HS-27A (cell line): ENCODE data around the gene NKAIN4.
"Not testable (repeated sequence)": the region's sequence is repeated elsewhere in the genome, so short reads cannot be mapped to it uniquely, and the experiment has no call there.

Experiments used
- DNase-seq: peaks from one replicate; pipeline ENCODE4 v3.0.0-alpha.2; 2012; ENCODE audit warnings: low read depth, missing footprints

The NKAIN4 gene

DNA sequence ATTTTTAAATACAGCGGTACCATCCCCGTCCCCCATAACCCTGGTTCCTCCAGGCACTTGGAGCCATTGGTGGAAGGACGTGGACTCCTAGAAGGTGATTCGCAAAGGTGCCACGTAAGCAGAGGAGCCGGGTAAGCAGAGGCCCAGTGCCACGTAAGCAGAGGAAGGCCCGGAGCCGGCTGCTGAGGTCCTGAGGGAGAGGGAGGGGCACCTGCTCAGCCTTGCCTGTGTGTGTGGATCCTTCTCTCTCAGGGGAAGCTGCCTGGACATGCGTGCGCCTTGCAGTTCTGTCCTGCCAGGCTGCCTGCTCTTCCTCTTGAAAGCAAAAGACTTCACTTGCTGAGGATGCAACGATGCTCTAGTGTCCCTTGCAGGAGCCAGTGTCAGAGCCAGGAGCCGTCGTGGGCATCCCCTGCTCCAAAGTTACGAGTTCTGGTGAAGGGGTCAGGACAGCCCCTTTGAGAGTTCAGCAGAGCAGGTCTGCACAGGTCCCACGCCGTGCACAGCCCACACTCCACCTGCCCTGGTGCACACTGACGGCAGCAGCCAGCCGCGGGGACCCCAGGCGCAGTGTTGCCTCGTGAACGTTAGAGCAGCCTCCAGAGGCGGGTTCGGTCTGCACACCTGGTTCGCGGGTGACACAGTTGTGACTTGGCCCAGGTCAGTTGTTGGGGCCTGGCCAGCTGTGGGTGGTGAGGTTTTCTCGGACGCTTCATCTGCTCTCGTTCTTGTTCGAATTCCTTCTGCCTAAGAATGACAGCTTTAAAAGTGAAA is 1.9 kb upstream of the NKAIN4 start:
- DNase-seq, result no peak

- DNase-seq, result no peak
These were observed 532 bp upstream of the NKAIN4 start for GRCh38 chr20:63254606-63255384.

GRCh38 chr20:63253438-63254231 is 628 bp downstream of the NKAIN4 start:
- DNase-seq, result no peak

- no peak for DNase-seq
These were observed 1.2 kb downstream of the NKAIN4 start for GRCh38 chr20:63253065-63253437.

DNA sequence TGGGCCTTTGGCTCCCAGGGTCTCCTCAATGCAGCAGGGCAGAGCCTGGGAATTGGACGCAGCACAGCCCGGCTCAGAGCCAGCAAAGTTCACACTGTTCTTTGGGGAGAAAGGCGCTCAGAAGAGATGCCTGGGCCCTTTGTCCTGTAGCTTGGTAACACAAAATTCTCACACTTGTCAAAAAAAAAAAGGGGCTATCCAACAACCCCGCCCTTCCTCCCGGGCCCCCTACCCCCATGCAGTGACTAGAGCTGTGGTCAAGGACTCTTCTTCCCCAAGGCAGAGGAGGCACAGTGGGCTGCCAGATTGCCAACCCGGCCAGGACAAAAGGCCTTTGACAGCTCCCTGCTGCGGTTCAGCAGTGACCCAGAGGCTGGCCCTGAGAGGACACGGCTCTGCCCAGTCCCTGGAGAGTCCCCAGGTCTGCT is 2.0 kb downstream of the NKAIN4 start:
- DNase-seq, result no peak

- DNase-seq, result not testable (repeated sequence)
These were observed 2.9 kb downstream of the NKAIN4 start for GRCh38 chr20:63251350-63251749.

DNA sequence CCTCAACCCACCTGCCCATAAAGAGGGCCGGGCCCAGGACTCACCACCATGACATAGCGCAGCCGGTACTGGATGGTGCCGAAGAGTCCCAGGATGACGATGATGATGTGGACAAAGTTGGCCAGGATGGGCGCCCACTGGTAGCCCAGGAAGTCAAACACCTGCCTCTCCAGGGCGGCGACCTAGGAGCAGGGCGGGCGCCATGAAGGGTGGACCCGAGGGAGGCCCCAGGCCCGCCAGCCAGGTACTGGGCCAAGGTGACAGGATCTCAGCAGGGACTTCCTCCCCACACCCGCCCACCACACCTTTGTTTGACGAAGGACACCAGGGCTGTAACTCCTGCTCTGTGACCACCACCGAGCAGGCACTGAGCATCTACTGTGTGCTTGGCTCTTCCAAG is 4.4 kb downstream of the NKAIN4 start:
- no peak for DNase-seq

GRCh38 chr20:63248835-63249591 is 5.2 kb downstream of the NKAIN4 start:
- DNase-seq, result no peak

GRCh38 chr20:63247671-63248228 is 6.5 kb downstream of the NKAIN4 start:
- DNase-seq, result no peak

DNA sequence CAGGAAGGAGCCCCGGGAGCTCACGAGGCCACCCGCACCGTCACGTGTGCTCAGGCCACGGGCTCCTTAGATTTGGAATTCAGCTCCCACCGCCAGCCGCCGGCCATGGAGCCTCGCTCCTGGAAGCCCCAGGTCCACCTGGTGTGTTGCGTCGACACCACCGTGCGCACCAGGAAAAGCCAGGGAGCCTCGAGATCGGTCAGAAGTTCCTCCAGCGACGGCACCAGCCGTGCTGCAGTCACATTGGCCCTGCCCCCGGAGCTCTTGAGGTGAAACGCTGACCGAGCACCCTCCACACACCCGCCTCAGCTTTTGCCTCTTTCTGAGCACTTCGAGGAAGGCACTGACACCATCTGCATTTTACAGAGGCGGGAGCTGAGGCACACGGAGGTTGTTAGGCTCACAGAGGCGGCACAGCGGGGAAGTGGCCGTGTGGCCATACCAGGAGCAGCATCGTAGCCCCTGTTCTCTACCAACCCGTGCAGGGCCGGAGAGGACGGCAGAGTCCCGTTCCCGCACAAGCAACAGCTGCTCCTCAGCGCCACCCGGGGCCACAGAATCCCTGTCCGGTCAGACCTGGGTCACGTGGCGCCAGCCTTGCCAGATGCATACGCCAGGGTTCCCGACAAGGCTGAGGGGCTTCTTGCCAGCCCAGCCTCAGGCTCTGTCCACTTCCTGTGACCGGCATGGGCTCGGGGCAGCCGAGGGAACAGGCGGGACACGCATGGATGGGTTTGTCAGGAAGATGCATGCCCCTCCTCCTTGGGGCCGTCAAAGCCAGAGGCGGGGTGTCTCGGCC is 7.6 kb downstream of the NKAIN4 start:
- DNase-seq, result no peak

DNA sequence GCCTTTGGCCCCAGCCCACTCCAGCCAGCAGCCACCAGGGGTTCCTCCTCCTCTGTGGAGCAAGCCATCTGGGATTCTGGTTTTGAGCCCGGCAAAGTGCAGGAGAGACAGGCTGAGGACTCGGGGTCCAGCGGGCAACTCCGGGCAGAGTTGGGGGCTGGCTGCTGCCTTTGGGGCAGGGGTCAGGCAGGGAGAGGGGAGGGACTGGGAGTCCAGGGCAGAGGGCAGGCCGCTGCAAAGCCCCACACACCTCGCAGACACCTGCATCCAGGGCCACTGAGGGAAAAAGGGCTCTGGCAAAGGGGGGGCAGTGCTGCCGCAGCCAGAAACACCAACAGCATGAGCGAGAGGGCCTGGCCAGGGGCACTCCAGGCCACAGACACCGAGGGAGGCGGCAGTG is 9.8 kb downstream of the NKAIN4 start:
- no peak for DNase-seq

DNA sequence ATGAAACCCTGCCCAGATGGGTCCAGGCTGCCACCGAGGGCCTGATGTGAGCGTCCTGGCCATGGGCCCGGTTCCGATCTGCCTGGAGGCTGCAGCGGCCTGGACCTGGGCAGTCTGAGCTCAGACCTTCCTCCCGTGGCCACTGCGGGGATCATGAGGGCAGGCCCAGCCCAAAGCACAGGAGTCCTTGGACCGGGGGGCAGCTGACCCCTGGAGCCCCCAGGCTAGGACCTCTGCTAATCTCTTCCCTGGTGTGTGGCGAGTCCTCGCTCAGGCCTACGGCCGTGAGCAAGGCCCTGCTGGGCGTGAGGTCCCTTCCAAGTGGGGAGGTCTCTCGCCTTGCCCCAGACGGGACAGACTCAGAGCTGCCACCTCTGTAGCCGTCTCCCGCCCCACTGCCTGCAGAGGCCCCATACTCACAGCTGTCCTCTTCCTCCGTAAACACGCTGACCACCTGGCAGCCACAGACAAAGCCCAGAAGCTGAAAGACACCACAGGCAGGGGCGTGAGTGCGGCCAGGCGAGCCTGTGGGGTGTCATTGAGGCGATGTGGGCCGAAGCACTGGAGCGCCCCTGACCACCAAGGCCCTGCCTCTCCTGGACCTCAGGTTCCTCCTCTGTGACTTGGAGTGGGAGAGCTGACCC is 10.5 kb downstream of the NKAIN4 start:
- no peak for DNase-seq

DNA sequence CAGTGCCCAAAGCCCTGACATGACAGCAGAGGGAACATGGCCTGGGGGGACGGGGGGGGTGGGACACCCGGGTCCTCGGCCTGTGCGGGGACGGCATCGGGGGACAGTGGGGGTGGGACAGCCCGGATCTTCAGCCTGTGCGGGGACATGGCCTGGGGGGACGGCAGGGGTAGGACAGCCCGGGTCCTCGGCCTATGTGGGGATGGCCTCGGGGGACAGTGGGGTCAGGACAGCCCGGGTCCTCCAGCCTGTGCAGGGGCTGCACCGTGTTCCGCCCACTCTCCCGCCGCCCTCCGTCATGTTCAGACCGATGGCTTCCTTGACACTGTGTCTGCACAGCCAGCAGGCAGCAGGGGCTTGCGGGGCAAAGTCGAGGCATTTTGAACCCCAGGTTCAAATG is 11.5 kb downstream of the NKAIN4 start:
- DNase-seq, result no peak

DNA sequence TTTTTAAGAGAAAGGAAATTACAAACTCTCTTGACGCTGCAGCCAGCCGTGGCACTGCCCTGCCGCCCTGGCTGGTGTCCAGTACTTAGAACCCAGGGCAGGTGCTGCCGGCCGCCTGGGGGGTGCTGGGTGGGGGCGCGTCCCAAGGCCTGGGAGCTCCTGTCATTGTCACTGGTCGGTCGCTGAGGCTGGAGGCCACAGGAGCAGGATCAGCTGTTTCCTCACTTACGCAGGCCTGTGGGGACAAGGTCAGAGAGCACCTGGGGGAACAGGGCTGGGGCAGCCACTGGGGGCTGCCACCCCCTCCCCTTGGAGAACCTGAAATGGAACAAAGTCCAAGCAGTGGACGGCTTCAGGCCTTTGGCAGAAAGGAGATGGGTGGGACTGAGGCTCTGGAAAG is 13.0 kb downstream of the NKAIN4 start:
- no peak for DNase-seq

DNA sequence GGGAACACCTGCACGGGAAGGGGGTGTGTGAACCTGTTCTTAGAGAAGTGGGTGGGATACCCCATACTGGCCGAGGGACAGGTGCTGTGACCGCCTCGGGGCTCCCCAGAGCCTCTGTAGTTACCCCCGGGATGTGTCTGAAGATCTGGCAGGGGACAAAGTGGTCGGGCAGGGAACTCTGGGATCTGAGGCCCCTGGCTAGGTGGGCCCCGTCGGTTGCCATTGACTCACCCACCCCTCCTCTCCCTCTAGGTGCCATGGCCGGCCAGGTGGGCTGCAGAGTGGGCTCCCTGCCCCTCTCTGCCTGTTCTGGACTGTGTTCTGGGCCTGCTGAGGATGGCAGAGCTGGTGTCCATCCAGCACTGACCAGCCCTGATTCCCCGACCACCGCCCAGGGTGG is 14.3 kb downstream of the NKAIN4 start:
- no peak for DNase-seq

- no peak for DNase-seq
These were observed 14.8 kb downstream of the NKAIN4 start for GRCh38 chr20:63239431-63239830.

GRCh38 chr20:63238514-63239125 is 15.6 kb downstream of the NKAIN4 start:
- DNase-seq, result no peak

DNA sequence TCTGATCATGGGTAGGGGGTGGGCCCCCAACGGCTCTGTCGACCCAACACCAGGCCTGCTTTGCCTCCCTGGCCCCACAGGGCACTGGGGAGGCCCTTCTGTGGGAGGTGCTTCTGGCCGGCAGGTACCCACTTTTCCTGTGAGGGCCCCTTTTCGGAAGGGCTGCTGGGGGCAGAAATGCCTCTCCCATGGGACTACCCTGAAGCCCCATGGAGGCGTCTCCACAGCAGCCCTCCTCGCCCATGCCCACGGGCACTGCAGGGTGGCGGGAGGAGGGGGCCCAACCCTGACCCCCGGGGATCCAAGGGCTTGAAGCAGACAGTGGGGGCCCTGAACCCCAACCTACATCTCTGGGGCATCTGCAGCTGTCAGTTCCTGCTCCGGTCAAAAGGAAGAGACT is 16.2 kb downstream of the NKAIN4 start:
- DNase-seq, result no peak

DNA sequence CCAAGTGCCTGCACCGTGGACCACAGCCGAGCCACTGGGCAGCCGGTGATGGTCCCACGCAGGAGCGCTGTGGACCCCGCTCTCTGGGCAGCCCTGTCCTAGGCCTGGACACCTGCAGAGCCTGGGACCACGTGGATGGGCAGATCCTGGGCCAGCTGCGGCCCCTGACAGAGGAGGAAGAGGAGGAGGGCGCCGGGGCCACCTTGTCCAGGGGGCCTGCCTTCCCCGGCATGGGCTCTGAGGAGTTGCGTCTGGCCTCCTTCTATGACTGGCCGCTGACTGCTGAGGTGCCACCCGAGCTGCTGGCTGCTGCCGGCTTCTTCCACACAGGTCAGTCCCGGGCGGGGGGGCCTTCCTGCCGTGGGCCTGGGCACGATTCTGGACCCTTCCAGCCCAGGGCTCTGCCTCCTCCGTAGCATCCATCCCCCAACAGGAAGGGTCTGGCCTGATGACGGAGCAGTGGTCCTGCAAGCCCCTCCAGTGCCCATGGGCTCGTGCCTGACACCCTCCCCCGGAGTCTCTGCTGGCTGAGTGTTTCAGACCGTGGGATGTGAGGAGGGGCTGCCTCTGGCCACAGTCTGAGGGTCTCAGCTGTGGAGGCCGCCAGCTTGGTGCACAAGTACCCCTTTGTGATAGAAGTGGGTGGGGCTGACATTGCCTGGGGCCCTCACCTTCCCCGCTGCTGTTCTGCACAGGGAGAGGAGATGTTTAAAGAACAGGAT is 18.0 kb downstream of the NKAIN4 start:
- no peak for DNase-seq
